CD4-positive, alpha-beta T cell treated with Interleukin-12 subunit alpha and Interleukin-12 subunit beta, for 1 hour (primary cell): ENCODE results near the gene PTPRE.
"Not testable (repeated sequence)": the region's sequence is repeated elsewhere in the genome, so short reads cannot be mapped to it uniquely, and the experiment has no call there.

Experiments
- DNase-seq: peaks from one replicate; pipeline ENCODE4 v3.0.0-alpha.2; 2020

PTPRE gene

GRCh38 chr10:128081222-128081621 is 174.3 kb downstream of the PTPRE start:
- no peak for DNase-seq

- DNase-seq: no peak
Observed at GRCh38 chr10:128081720-128082119, 174.8 kb downstream of the PTPRE start.

GRCh38 chr10:128083191-128083895 is 176.4 kb downstream of the PTPRE start:
- no peak for DNase-seq

- DNase-seq: no peak
Observed at GRCh38 chr10:128084364-128084763, 177.5 kb downstream of the PTPRE start.

GRCh38 chr10:128084991-128085390 is 178.1 kb downstream of the PTPRE start:
- no peak for DNase-seq

GRCh38 chr10:128086003-128086863 is 179.3 kb downstream of the PTPRE start:
- DNase-seq: no peak

GRCh38 chr10:128087146-128087883 is 180.4 kb downstream of the PTPRE start:
- DNase-seq: no peak

GRCh38 chr10:128087884-128088709 is 181.2 kb downstream of the PTPRE start:
- DNase-seq: no peak

GRCh38 chr10:128091636-128092210 is 184.8 kb downstream of the PTPRE start:
- DNase-seq: no peak

- DNase-seq: no peak
Observed at GRCh38 chr10:128092454-128092853, 185.6 kb downstream of the PTPRE start.

- not testable (repeated sequence) for DNase-seq
Observed at GRCh38 chr10:128094596-128094995, 187.7 kb downstream of the PTPRE start.

GRCh38 chr10:128095027-128095752 is 188.3 kb downstream of the PTPRE start:
- peak; percentile 55 for DNase-seq

GRCh38 chr10:128095753-128096469 is 189.0 kb downstream of the PTPRE start:
- DNase-seq: peak; percentile 30

- no peak for DNase-seq
Observed at GRCh38 chr10:128096486-128097199, 189.7 kb downstream of the PTPRE start.

GRCh38 chr10:128097783-128098182 is 190.9 kb downstream of the PTPRE start:
- DNase-seq: no peak

- DNase-seq: no peak
Observed at GRCh38 chr10:128098631-128099030, 191.7 kb downstream of the PTPRE start.

- no peak for DNase-seq
Observed at GRCh38 chr10:128099901-128100300, 193.0 kb downstream of the PTPRE start.

GRCh38 chr10:128101901-128102300 is 195.0 kb downstream of the PTPRE start:
- DNase-seq: no peak

- no peak for DNase-seq
Observed at GRCh38 chr10:128102480-128103228, 195.8 kb downstream of the PTPRE start.
